HAP-1 (cell line): ENCODE measurements around the gene NBAS.
"Not testable (repeated sequence)": the region's sequence is repeated elsewhere in the genome, so short reads cannot be mapped to it uniquely, and the experiment has no call there.

ENCODE experiments used
- DNase-seq, 2 experiments: peaks; one replicate each; pipeline ENCODE4 v3.0.0-alpha.2; 2016 to 2020; ENCODE audit warnings: low spot score in 2 of 2
- H3K27me3 ChIP-seq: fragments of 250-450 bp; sonication (Bioruptor Pico); 2 replicates; pipeline ENCODE4 v1.5.1; 2020; ENCODE audit warnings: low read depth, mild to moderate bottlenecking, moderate library complexity
- H3K36me3 ChIP-seq: fragments of 250-450 bp; sonication (Bioruptor Pico); replicated peaks from 2 replicates; pipeline ENCODE4 v1.5.1; 2020; ENCODE audit warnings: mild to moderate bottlenecking
- H3K4me1 ChIP-seq: fragments of 250-450 bp; sonication (Bioruptor Pico); 2 replicates; pipeline ENCODE4 v1.5.1; 2020; ENCODE audit warnings: mild to moderate bottlenecking
- H3K4me3 ChIP-seq: fragments of 250-450 bp; sonication (Bioruptor Pico); 2 replicates; pipeline ENCODE4 v1.5.1; 2020; ENCODE audit warnings: mild to moderate bottlenecking, moderate library complexity
- H3K9me3 ChIP-seq: fragments of 250-450 bp; sonication (Bioruptor Pico); 2 replicates; pipeline ENCODE4 v1.5.1; 2020; ENCODE audit warnings: mild to moderate bottlenecking, moderate library complexity
- in situ Hi-C: fragments of 300-500 bp; cut with MboI; formaldehyde crosslinking; loops from 3 replicates; pipeline ENCODE4 v1.14.3; 2020; ENCODE audit warnings: low sequenced_read_pairs, inconsistent platforms, mixed read lengths

Gene NBAS

DNA sequence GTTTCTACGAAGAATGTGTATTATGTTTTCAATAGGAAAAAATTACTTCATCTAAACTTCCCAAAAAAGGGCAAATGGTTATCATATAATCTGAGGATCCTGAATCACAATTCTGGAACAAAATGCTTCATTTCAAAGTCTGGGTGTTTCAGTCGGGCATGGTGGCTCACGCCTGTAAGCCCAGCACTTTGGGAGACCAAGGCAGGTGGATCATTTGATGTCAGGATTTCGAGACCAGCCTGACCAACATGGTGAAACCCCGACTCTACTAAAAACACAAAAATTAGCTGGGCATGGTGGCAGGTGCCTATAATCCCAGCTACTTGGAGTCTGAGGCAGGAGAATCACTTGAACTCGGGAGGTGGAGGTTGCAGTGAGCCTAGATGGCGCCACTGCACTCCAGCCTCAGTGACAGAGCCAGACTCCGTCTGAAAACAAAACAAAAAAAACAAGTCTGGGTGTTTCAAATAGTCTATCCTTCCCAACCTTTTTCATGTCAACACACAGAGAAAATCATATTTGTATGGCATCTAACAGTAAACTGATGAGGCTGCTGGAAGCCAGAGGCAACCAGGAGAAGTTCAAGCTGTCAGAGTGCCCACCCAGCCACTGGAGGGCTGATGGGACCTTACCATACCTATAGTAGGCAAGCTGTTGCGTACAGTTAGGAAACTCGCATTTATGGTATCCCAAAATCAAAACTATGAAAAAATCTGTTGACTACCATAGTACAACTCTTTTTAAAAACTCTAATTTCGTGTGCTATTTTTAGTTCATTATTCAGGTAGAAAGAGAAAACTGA, 14.6 kb downstream of the NBAS start:
- Histone ChIP-seq H3K4me1 (no peaks in the 10 kb centered on the region), H3K27me3 (no peaks in the 10 kb centered on the region), H3K36me3 (peaks cover 9% of the 10 kb centered on the region; the same call in 1 of the 2 replicates), H3K4me3 (no peak overlapping the region), H3K9me3 (no peaks in the 10 kb centered on the region)
- in situ Hi-C loops, result no loop called here
- peak in 1 of 2 experiments; percentile 9 for DNase-seq

DNA sequence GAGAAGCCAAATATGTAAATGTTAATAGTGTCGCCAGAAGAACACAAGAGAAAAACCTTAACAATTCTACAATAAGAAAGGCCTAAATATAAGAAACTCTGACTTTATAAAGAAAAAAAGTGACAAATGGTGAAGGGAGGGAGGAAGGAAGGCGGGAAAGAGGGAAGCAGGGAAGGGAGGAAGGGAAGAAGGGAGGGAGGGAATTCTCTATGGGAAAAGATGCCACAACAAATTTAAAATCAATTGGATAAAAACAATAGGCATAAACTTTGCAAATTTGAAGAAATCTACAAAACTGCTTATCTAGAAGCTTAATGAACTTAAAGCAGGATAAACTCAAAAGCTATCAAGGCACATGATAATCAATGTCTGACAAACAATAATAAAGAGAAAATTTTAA, 16.9 kb downstream of the NBAS start:
- Histone ChIP-seq H3K36me3 (peaks cover 5% of the 10 kb centered on the region; the same call in 1 of the 2 replicates), H3K4me1 (no peaks in the 10 kb centered on the region), H3K4me3 (no peak overlapping the region), H3K9me3 (no peaks in the 10 kb centered on the region), H3K27me3 (no peaks in the 10 kb centered on the region)
- DNase-seq, result no peak
- in situ Hi-C loops, result no loop called here

DNA sequence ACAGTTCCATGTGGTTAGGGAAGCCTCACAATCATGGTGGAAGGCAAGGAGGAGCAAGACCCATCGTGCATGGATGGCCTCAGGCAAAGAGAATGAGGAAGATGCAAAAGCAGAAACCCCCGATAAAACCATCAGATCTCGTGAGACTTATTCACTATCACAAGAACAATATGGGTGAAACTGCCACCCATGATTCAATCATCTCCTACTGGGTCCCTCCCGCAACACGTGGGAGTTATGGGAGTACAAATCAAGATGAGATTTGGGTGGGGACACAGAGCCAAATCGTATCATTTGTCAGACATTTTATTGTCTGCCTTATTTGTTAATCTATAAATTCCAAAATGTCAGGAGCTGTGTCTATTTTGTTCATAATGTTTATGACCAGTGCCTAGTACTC, 17.6 kb downstream of the NBAS start:
- H3K4me3 ChIP-seq, result no peak overlapping the region
- H3K36me3 ChIP-seq, result no peaks in the 10 kb centered on the region
- H3K27me3 ChIP-seq, result no peaks in the 10 kb centered on the region
- H3K9me3 ChIP-seq, result no peaks in the 10 kb centered on the region
- no peak for DNase-seq
- in situ Hi-C loops, result no loop called here
- no peaks in the 10 kb centered on the region for H3K4me1 ChIP-seq

DNA sequence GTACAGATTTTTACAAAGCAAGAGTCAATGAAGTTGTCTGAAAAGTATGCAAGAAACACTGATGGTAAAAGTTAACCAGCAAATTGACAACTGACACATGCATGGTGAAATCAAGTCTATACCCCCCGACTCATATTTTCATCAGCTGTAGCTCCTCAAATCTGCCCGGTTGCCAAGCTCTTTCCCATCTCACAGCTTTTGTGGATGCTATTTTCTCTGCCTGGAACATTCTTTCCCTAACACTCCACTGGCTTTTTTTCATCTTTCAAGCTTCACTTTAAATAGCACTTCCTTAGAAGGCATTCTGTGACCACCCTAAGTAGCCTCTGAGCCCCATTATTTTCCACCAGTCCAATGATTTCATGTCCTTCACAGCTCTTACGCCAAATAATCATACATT, 18.1 kb downstream of the NBAS start:
- Histone ChIP-seq H3K27me3 (no peaks in the 10 kb centered on the region), H3K36me3 (no peaks in the 10 kb centered on the region), H3K4me1 (no peaks in the 10 kb centered on the region), H3K4me3 (no peak overlapping the region), H3K9me3 (no peaks in the 10 kb centered on the region)
- no peak for DNase-seq
- in situ Hi-C loops, result no loop called here

DNA sequence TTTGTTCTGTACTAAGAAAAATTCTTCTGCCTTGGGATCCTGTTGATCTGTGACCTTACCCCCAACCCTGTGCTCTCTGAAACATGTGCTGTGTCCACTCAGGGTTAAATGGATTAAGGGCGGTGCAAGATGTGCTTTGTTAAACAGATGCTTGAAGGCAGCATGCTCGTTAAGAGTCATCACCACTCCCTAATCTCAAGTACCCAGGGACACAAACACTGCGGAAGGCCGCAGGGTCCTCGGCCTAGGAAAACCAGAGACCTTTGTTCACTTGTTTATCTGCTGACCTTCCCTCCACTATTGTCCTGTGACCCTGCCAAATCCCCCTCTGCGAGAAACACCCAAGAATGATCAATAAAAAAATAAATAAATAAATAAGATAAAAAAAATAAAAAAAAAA, 18.9 kb downstream of the NBAS start:
- H3K27me3 ChIP-seq, H3K4me1 ChIP-seq, H3K4me3 ChIP-seq, H3K9me3 ChIP-seq, DNase-seq, H3K36me3 ChIP-seq, in situ Hi-C loops: not testable (repeated sequence)

DNA sequence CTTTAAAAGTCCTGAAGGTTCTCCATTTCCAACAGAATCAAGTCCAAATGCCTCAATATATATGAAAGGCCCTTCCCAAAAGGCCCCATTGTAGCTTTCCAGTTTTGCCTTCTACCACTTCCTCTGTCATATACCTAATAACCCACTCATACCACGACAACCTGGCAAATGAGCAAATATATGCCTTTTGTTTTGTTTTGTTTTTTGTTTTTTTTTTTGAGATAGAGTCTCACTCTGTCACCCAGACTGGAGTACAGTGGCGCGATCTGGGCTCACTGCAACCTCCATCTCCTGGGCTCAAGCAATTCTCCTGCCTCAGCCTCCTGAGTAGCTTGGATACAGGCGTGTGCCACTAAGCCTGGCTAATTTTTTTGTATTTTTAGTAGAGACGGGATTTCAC, 20.6 kb downstream of the NBAS start:
- H3K9me3 ChIP-seq, H3K27me3 ChIP-seq, H3K4me1 ChIP-seq, in situ Hi-C loops, H3K4me3 ChIP-seq, H3K36me3 ChIP-seq, DNase-seq: not testable (repeated sequence)

DNA sequence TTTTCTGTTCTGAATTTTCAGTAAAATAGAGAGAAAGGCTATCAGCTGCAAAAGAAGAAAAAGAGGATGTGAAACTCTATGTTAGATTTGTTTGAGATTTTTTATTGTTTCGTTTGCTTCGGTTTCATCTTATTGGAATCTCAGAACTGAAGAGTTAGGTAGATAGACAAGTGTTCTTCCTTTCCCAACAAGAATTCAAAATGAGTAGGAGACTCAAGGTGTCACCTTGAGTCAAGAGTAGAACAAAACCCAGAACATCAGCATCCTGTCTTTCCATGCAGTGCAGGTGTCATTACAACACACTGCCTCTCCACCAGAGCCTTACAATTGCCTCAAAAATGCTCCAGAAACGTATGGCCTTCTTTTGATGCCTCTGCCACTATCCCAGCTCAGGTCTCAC, 21.1 kb downstream of the NBAS start:
- DNase-seq, result no peak
- Histone ChIP-seq H3K9me3 (no peaks in the 10 kb centered on the region), H3K36me3 (no peaks in the 10 kb centered on the region), H3K4me1 (peaks cover 3% of the 10 kb centered on the region; the same call in 1 of the 2 replicates), H3K27me3 (no peaks in the 10 kb centered on the region), H3K4me3 (no peak overlapping the region)
- in situ Hi-C loops, result no loop called here

DNA sequence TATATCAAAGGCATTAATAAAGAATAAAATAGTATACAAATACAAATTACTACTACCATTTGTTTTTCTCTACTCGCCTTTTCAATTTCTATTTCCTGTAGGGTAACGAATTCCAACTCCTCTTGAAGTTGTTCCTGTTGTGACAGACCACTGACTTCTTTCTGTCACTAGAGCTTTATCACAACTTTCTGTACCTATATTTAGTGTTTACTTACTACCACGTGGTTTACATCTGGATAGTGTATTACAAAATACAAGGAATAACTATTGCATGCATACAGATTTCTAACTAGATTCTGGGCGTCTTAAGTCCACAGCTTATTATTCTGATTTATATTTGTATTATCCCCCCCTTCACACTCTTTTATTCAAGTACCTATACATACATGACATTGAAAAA, 22.3 kb downstream of the NBAS start:
- no peaks in the 10 kb centered on the region for H3K27me3 ChIP-seq
- no peak for DNase-seq
- H3K4me1 ChIP-seq, result peaks cover 3% of the 10 kb centered on the region; the same call in 1 of the 2 replicates
- peaks cover 6% of the 10 kb centered on the region for H3K36me3 ChIP-seq
- in situ Hi-C loops, result no loop called here
- no peak overlapping the region for H3K4me3 ChIP-seq
- no peaks in the 10 kb centered on the region for H3K9me3 ChIP-seq

DNA sequence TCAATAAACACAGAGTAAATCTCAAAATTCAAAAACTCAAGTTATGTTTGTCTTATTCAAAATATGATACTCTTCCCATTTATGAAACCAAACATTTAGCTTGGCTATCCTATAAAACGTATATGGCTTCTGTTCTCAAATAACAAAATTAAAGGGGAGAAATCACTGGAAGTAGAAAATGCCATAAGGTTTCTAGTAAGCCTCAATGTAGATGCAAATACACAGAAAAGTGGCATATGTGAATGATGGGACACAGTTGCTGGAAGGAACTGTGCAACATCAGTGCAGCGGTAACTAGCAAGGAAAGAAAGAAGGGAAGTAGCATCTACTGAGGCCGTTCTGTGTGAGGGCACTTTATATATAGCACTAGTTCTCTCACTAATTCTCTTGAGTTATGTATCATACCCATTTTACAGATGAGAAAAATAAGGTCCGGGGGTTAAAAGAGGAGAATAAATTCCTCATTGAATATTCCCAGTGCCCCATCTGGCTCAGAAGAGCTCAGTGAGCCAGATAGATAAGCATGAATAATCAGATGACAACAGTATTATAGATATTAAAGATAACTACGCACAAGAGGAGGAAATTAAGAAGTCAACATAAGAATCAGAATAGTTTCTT, 27.2 kb downstream of the NBAS start:
- H3K4me3 ChIP-seq, result no peak overlapping the region
- in situ Hi-C loops, result no loop called here
- H3K36me3 ChIP-seq, result peaks cover 14% of the 10 kb centered on the region
- H3K27me3 ChIP-seq, result no peaks in the 10 kb centered on the region
- H3K4me1 ChIP-seq, result peaks cover 3% of the 10 kb centered on the region; the same call in 1 of the 2 replicates
- H3K9me3 ChIP-seq, result no peaks in the 10 kb centered on the region
- no peak for DNase-seq

DNA sequence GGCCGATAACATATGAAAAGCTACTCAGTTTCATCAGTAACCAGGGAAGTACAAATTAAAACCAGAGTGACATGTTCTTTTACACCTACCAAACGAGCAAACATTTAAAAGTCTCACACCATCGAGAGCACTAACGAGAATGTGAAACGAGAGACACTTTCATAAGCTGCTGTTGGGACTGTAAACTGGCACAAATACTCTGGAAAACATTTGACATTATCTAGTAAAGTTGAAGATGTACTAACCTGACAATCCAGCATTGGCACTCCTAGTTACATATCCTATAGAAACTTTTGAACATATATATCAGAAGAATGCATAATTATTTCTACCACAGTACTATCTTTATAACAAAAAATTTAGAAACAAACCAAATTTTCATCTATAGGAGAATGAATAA, 28.1 kb downstream of the NBAS start:
- no peak for DNase-seq
- Histone ChIP-seq H3K27me3 (no peaks in the 10 kb centered on the region), H3K9me3 (no peaks in the 10 kb centered on the region), H3K4me1 (peaks cover 3% of the 10 kb centered on the region; the same call in 1 of the 2 replicates), H3K4me3 (no peak overlapping the region), H3K36me3 (peaks cover 14% of the 10 kb centered on the region)
- in situ Hi-C loops, result no loop called here

DNA sequence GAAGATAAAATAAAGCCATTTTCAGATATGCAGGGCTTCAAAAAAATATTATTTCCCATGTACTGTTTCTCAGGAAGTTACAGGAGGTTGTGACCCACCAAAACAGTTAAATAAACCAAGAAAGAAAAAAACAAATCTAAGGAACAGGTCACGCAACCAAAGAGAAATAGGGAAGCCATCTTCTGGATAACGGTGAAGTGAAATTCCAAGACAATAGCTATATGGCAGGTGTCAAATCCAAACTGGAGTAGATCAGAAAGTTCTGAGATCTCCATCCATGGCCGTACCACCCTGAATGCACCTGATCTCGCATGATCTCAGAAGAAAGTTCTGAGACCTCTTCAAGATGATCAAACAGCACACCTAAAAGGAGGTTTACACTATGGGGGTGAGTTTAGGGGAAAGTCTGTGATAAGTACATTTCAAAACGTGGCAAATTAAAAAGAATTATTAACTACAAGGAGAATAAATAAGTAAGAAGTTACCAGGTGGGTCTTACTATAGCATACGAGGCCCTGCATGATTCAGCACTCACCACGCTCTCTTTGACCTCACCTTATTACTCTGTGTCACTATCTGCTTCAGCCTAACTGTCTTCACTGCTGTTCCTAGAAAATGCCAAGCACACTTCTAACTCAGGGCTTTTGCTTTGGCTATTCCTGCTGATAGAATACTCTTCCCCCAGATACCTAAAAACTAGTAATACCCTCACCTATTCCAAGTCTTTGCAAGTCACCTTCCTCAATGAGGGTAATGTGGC, 29.9 kb downstream of the NBAS start:
- Histone ChIP-seq H3K27me3 (no peaks in the 10 kb centered on the region), H3K4me1 (no peaks in the 10 kb centered on the region), H3K36me3 (peaks cover 14% of the 10 kb centered on the region), H3K4me3 (no peak overlapping the region), H3K9me3 (no peaks in the 10 kb centered on the region)
- in situ Hi-C loops, result no loop called here
- DNase-seq, result no peak

DNA sequence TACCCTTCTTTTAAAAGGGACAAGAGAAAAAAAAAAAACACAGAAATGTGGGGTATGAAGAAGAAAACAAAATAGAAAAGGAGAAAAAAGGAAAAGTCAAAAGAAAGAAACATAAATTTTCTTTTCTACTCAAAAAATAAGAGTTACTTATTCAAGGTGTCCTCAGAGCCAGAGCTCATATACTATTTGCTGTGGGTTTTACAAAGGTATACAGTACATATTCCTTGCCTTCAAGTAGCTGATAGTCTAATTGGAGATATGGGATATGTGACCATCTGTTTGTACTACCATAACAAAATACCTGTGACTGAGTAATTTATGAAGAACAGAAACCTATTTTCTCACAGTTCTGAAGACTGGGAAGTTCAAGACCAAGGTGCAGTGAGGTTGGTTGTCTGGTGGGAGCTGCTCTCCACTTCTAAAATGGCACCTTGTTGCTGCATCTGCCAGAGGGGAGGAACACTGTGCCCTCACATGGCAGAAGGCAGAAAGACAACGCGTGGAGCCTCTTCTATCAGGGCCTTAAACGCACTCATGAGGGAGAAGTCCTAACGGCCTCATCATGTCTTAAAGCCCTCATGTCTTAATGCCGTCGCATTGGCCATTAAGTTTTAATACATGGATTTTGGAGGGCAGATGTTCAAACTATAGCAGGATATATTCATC, 33.9 kb downstream of the NBAS start:
- Histone ChIP-seq H3K9me3 (no peaks in the 10 kb centered on the region), H3K4me1 (no peaks in the 10 kb centered on the region), H3K4me3 (no peak overlapping the region), H3K27me3 (no peaks in the 10 kb centered on the region), H3K36me3 (peaks cover 11% of the 10 kb centered on the region)
- peak in 1 of 2 experiments; percentile 7 for DNase-seq
- in situ Hi-C loops, result no loop called here

DNA sequence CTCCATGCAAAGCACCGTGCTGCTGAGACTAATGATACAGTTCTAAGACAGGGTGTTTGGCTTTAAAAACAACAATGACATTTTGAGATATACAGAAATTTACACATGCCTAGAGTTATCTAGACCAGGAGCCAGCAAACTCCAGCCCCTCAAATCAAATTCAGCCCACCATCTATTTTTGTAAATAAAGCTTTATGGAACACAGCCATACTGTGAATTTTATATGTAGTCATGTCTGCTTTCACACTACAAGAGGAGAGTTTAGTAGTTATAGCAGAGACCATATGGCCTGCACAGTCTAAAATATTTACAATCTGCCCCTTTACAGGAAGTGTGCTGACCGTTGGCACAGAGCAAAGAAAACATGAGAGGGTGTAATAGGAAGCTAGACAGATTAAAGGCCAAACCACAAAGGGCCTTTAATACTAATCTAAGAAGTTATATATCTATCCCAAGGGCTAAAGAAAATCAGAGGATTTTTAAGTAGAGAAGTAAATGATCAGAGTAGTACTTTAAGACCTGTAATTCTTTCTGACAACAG, 39.4 kb downstream of the NBAS start:
- no peak for DNase-seq
- Histone ChIP-seq H3K27me3 (no peaks in the 10 kb centered on the region), H3K36me3 (peaks cover 4% of the 10 kb centered on the region; the same call in 1 of the 2 replicates), H3K4me3 (no peak overlapping the region), H3K4me1 (no peaks in the 10 kb centered on the region), H3K9me3 (no peaks in the 10 kb centered on the region)
- in situ Hi-C loops, result no loop called here
